ENCODE measurements around the gene FRAS1. TPM values are rescaled to one million over a fixed set of nuclear protein-coding genes. Genes with fewer than 3 reads are reported as not detected.
"Not testable (repeated sequence)": the region's sequence is repeated elsewhere in the genome, so short reads cannot be mapped to it uniquely, and the experiment has no call there.

Gene FRAS1
- total RNA-seq, 2 donors from 2014 or later = 6.4 to 11.0 TPM

- no peaks in the 10 kb centered on the region for H3K36me3 ChIP-seq
- TF ChIP-seq POLR2A (IDR thresholded peaks at IDR 0.05) (no peak), CTCF (IDR thresholded peaks at IDR 0.05) (no peak), POLR2AphosphoS5 (IDR thresholded peaks at IDR 0.05) (no peak)
- WGBS = 89% methylated on average over 3 of the region's 3 CpGs
- H3K9me3 ChIP-seq = no peaks in the 10 kb centered on the region
- H3K4me3 ChIP-seq = no peak overlapping the region
- no peak overlapping the region for H3K27ac ChIP-seq
- no peaks in the 10 kb centered on the region for H3K4me1 ChIP-seq (replicated peaks)
- H3K27me3 ChIP-seq (replicated peaks; ENCODE audit: insufficient read depth) = no peaks in the 10 kb centered on the region
- DNase-seq (ENCODE audit: low spot score) = no peak
- intact Hi-C loops (cut with DNase I) = no loop called here
These were observed 266.3 kb downstream of the FRAS1 start for GRCh38 chr4:78323439-78323838.

GRCh38 chr4:78324625-78325024 is 267.5 kb downstream of the FRAS1 start:
- Histone ChIP-seq H3K27ac (no peak overlapping the region), H3K36me3 (no peaks in the 10 kb centered on the region), H3K4me1 (replicated peaks) (no peaks in the 10 kb centered on the region), H3K27me3 (replicated peaks; ENCODE audit: insufficient read depth) (no peaks in the 10 kb centered on the region), H3K4me3 (no peak overlapping the region), H3K9me3 (no peaks in the 10 kb centered on the region)
- WGBS = 89% methylated on average over 1 of the region's 1 CpG
- intact Hi-C loops (cut with DNase I) = no loop called here
- TF ChIP-seq POLR2AphosphoS5 (IDR thresholded peaks at IDR 0.05) (no peak), POLR2A (IDR thresholded peaks at IDR 0.05) (no peak), CTCF (IDR thresholded peaks at IDR 0.05) (no peak)
- DNase-seq (ENCODE audit: low spot score) = no peak

DNA sequence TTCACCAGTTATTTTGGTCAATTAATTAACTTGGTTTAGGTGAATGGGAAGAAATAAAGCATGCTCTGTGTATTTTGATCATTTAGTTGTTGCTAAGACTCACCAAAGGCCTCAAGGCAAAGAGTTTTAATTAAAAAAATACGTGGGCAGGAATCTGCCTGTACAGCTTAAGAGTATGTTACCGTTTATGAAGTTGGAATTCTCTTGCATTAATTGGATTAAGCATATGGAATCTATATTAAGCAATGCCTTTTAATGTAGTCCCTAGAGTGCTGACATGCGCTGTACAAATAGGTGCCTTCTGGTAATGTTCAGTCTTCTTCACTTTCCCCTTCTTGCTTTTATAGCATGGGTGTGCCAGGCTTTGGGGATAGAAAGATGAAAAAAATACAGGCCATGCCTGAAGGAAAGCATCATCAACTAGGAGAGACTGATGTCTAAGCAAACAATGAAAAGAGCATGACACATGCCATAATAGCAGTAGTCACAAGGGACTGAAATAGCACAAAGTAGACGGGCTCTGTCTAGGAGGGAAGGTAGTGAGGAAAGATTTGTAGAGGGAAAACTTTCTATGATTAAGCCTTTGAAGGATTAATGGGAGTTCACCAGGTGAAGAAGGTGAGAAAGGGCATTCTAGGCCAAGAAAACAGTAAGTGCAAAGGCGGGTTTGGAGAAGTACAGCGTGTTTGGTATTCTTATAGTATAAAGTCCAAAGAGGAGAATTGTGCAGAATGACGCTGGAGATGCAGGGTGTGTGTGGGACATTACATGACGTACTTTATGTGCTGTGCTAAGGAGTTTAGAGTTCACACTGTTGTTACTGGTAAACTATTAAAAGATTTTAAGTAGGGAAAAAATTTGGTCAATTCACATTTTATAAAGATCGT is 268.4 kb downstream of the FRAS1 start:
- no peaks in the 10 kb centered on the region for H3K9me3 ChIP-seq
- H3K4me3 ChIP-seq = no peak overlapping the region
- WGBS = 76% methylated on average over 9 of the region's 9 CpGs
- no peaks in the 10 kb centered on the region for H3K4me1 ChIP-seq (replicated peaks)
- no peak for TF ChIP-seq POLR2A (IDR thresholded peaks at IDR 0.05)
- TF ChIP-seq CTCF (IDR thresholded peaks at IDR 0.05) = no peak
- no peak for TF ChIP-seq POLR2AphosphoS5 (IDR thresholded peaks at IDR 0.05)
- no peak overlapping the region for H3K27ac ChIP-seq
- H3K27me3 ChIP-seq (replicated peaks; ENCODE audit: insufficient read depth) = no peaks in the 10 kb centered on the region
- no peak for DNase-seq (ENCODE audit: low spot score)
- H3K36me3 ChIP-seq = no peaks in the 10 kb centered on the region
- intact Hi-C loops (cut with DNase I) = no loop called here

DNA sequence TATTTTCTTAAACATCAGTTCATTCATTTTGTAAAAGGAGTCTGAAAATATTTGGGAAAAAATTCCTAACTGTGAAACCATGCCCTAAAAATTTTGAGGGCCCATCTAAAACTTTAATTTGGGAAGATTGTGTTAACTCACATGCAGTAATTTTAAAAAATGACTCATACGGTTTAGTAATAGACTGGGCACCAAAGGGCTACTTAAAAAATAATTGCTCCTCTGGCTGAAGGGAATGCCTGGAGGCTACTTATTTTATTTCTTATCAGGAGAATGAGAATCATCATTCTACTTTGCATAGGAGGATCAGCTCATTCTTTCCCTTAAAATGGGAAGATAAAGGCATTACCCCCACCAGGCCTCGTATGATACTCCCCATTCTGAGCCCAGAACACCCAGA is 271.5 kb downstream of the FRAS1 start:
- H3K36me3 ChIP-seq; H3K27me3 ChIP-seq (replicated peaks; ENCODE audit: insufficient read depth); DNase-seq (ENCODE audit: low spot score); H3K4me1 ChIP-seq (replicated peaks); H3K27ac ChIP-seq; intact Hi-C loops (cut with DNase I); H3K9me3 ChIP-seq; H3K4me3 ChIP-seq: not testable (repeated sequence)
- 93% methylated on average over 2 of the region's 2 CpGs for WGBS

GRCh38 chr4:78331186-78331585 is 274.1 kb downstream of the FRAS1 start:
- WGBS = 95% methylated on average over 2 of the region's 2 CpGs
- no peaks in the 10 kb centered on the region for H3K36me3 ChIP-seq
- TF ChIP-seq POLR2AphosphoS5 (IDR thresholded peaks at IDR 0.05) (no peak), POLR2A (IDR thresholded peaks at IDR 0.05) (no peak), CTCF (IDR thresholded peaks at IDR 0.05) (no peak)
- no peak for DNase-seq (ENCODE audit: low spot score)
- H3K9me3 ChIP-seq = no peaks in the 10 kb centered on the region
- H3K4me1 ChIP-seq (replicated peaks) = no peaks in the 10 kb centered on the region
- no peaks in the 10 kb centered on the region for H3K27me3 ChIP-seq (replicated peaks; ENCODE audit: insufficient read depth)
- H3K27ac ChIP-seq = no peak overlapping the region
- H3K4me3 ChIP-seq = no peak overlapping the region
- intact Hi-C loops (cut with DNase I) = no loop called here

Measured in prostate gland (tissue), 2 donors.